GM10248 (cell line): ENCODE data around the gene VWF.

ENCODE experiments used
- CTCF ChIA-PET: fragments of 300-600 bp; sonication (Branson Sonifier 250); formaldehyde crosslinking; extraction: SDS; loops from one replicate; lab custom pipeline; 2021; ENCODE audit warnings: antibody characterized with exemption; lab: Yijun Ruan, JAX
- POLR2A ChIA-PET: fragments of 350-650 bp; sonication (Branson Sonifier 250); formaldehyde crosslinking; extraction: SDS; loops from one replicate; lab custom pipeline; 2020; ENCODE audit warnings: antibody characterized with exemption; lab: Yijun Ruan, JAX
- DNase-seq: peaks from one replicate; pipeline ENCODE4 v3.0.0; 2012; ENCODE audit errors: extremely low spot score
- TF ChIP-seq, protein P1 (sequence below): IDR thresholded peaks from 2 replicates; pipeline ENCODE4 v1.5.1; 2012; ENCODE audit warnings: mild to moderate bottlenecking, low read depth; ENCODE audit errors: extremely low read depth, missing control alignments, control extremely low read depth

Gene VWF

DNA sequence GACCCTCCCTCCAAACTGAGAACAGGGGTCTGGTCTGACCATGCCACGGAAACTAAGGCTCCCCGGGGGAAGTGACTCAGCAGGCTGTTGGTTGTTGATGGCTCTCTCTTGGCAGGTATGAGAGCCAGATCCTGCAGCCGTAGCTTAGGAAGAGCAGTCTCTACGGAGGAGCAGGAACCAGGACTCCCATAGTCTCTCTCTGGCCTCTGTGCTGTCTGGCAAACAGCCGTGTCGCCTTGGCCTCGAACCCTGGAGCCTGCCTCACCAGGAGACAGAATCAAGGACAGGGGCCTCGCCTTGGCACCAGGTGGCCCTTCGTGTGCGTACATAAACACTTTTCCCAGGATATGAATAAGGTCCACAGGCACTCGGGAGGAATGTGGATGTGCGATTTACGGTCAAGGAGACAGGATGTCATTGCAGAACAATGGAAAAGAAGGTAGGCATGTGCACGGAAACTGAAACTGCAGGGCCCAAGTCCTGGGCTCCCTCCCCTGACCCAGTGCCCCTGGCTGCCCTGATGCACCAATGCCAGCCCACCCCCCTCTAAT is 7.9 kb downstream of the VWF start:
- TF ChIP-seq, protein P1, sequence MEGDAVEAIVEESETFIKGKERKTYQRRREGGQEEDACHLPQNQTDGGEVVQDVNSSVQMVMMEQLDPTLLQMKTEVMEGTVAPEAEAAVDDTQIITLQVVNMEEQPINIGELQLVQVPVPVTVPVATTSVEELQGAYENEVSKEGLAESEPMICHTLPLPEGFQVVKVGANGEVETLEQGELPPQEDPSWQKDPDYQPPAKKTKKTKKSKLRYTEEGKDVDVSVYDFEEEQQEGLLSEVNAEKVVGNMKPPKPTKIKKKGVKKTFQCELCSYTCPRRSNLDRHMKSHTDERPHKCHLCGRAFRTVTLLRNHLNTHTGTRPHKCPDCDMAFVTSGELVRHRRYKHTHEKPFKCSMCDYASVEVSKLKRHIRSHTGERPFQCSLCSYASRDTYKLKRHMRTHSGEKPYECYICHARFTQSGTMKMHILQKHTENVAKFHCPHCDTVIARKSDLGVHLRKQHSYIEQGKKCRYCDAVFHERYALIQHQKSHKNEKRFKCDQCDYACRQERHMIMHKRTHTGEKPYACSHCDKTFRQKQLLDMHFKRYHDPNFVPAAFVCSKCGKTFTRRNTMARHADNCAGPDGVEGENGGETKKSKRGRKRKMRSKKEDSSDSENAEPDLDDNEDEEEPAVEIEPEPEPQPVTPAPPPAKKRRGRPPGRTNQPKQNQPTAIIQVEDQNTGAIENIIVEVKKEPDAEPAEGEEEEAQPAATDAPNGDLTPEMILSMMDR, result no peak
- no peak for DNase-seq
- POLR2A ChIA-PET, result no interaction called here
- CTCF ChIA-PET, result no interaction called here

DNA sequence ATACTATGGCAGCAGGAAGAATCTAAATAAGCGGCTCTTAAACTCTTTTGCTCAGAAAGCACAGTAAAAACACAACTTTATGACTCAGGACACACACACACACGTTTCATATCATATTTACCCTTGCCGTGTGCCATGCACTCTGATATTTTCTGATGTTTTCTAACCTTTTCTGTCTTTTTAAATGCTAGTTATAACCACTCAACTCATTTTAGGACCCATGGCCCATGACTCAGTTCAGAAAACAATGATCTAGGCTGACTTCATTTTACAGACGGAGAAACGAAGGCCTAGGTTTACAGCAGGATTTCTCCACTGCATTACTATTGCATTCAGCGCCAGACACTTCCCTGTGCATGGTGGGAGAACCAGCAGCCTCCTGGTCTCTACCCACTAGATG is 9.1 kb downstream of the VWF start:
- TF ChIP-seq, protein P1, result no peak
- ChIA-PET CTCF (no interaction called here), POLR2A (no interaction called here)
- no peak for DNase-seq

DNA sequence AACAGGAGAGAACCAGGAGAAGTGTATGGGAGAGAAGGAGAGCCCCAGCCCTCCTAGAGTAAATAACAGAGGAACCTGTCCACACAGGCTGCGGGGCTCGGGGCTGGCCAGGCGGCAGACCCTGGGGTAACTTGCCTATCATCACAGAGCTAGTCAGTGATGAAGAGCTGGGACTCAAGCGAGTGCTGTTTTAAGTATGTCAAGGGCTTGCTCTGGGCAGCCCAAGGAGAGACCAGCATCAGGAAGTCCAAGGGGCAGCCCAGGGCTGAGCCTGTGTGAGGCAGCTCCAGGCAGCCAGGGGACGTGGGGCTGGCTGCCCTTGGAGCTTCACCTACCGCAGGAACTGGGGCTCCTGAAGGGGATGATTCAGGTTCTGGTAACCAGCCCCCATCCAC is 10.0 kb downstream of the VWF start:
- no peak for DNase-seq
- TF ChIP-seq, protein P1, result no peak
- ChIA-PET POLR2A (no interaction called here), CTCF (no interaction called here)

DNA sequence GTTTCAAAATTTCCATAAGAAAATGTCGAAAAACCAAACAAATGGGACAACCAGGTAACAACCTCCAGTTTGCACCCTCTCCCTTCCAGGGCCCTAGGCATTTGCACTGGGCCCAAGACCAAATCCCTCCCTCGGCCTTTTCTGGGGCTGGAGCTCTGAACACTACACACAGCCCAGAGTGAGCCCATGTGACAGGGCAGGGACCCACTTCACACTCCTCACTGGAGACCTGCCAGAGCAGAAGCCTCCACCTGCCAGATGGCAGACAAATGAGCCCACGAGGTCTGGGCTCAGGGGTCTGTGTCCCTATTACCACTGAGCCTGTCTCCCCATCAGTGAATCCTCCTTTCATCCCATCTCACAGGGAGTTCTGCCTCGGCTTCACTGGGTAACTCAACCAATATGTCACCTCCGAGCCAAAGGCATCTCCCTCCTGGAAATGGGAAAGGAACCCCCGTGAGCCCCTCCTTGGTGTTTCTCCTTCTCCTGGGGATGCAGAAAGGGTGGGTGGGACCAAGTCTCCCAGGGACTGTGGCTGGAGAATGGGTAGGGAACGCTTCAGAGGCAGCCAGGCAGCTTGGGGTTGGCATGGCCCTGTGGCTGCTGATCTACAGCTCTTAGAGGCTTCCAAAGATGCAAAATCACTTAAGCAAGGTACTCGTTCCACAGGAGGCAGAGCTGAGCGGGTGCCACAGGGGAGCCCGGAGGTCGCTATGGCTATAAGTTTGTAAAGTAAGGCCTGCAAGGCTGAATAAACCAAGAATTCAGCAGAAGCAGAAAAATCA is 10.6 kb downstream of the VWF start:
- CTCF ChIA-PET, result no interaction called here
- TF ChIP-seq, protein P1, result no peak
- no peak for DNase-seq
- POLR2A ChIA-PET, result no interaction called here

- DNase-seq, result no peak
- ChIA-PET CTCF (interaction anchor here (1.4 kb wide), 1 partner anchor 167 kb away, joined by 3 read pairs; no protein-coding TSS in a partner anchor), POLR2A (no interaction called here)
- TF ChIP-seq, protein P1, result no peak
Measured at GRCh38 chr12:6112004-6112403, 12.5 kb downstream of the VWF start.

GRCh38 chr12:6110006-6110405 is 14.5 kb downstream of the VWF start:
- ChIA-PET POLR2A (no interaction called here), CTCF (no interaction called here)
- DNase-seq, result no peak
- TF ChIP-seq, protein P1, result no peak

- ChIA-PET POLR2A (no interaction called here), CTCF (no interaction called here)
- DNase-seq, result no peak
- TF ChIP-seq, protein P1, result no peak
Measured at GRCh38 chr12:6106218-6106617, 18.3 kb downstream of the VWF start.
